ENCODE results near the gene PCDHGB5.
"Not testable (repeated sequence)": the region's sequence is repeated elsewhere in the genome, so short reads cannot be mapped to it uniquely, and the experiment has no call there.

The PCDHGB5 gene

DNA sequence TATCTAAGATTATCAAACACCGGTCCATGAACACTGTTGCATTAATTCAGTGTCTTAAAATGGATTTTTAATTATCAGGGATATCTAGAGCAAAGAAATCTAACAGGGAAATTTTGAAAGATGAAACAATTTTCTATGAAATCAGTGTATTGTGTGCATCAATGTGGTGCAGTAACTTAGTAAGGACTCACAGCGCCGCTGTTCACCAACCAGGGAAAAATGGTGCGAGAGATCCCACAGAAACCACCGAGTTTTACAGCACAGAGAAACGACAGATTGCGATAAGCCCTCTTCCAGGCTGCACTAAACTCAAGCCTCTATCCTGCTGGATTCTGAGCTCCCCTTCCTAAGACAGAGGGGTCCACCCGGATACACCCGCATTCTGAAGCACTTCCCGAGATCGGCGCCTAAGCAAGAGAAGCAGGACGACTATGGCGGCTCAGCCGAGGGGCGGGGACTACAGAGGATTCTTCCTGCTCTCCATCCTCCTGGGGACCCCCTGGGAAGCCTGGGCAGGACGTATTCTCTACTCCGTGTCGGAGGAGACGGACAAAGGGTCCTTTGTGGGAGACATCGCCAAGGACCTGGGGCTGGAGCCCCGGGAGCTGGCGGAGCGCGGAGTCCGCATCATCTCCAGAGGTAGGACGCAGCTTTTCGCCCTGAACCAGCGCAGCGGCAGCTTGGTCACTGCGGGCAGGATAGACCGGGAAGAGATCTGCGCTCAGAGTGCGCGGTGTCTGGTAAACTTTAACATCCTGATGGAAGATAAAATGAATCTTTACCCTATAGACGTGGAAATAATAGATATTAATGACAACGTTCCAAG lies 15.1 kb upstream of the PCDHGB5 start, which contains the start of gene PCDHGA7:
TSS of gene PCDHGA7 (plus strand) at position 274 of the 826 bp plus-strand sequence. CDS start at position 432, 158 bp downstream.
- DNase-seq: no peak

- no peak for DNase-seq
These were observed 14.4 kb upstream of the PCDHGB5 start for GRCh38 chr5:141383345-141383744.

DNA sequence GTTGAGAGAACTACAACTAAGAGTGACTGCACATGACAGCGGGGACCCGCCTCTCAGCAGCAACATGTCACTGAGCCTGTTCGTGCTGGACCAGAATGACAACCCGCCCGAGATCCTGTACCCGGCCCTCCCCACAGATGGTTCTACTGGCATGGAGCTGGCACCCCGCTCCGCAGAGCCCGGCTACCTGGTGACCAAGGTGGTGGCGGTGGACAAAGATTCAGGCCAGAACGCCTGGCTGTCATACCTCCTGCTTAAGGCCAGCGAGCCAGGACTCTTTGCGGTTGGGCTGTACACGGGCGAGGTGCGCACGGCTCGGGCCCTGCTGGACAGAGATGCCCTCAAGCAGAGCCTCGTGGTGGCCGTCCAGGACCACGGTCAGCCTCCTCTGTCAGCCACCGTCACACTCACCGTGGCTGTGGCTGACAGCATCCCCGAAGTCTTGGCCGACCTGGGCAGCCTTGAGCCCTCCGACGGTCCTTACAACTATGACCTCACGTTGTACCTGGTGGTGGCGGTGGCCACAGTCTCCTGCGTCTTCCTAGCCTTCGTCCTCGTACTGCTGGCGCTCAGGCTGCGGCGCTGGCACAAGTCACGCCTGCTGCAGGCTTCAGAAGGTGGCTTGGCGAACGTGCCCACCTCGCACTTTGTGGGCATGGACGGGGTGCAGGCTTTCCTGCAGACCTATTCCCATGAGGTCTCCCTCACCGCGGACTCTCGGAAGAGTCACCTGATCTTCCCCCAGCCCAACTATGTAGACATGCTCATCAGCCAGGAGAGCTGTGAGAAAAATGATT lies 13.1 kb upstream of the PCDHGB5 start:
- no peak for DNase-seq

DNA sequence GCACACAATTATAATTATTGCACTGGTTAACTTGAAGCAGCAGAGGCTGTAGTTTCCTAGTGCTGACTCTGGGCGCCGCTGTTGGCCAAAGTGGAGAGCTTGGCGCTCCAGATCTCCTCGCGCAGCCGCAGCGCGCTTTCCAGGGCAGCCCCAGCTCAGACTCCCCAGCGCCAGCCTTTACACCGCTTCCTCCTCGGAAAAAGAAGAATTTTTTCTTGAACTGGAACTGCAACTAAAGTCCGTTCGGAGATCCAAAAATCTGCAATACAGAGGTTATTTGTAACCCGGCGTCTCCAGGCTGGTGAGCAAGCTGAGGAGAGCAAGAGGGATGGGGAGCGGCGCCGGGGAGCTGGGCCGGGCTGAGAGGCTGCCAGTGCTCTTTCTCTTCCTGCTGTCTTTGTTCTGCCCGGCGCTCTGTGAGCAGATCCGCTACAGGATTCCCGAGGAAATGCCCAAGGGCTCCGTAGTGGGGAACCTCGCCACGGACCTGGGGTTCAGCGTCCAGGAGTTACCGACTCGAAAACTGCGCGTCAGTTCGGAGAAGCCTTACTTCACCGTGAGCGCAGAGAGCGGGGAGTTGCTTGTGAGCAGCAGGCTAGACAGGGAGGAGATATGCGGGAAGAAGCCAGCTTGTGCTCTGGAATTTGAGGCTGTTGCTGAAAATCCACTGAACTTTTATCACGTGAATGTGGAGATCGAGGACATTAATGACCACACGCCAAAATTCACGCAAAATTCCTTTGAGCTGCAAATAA lies 10.0 kb upstream of the PCDHGB5 start, which contains the start of gene PCDHGB4:
TSS of gene PCDHGB4 (plus strand) at position 142 of the 755 bp plus-strand sequence. CDS start at position 329, 187 bp downstream.
- DNase-seq: not testable (repeated sequence)

GRCh38 chr5:141388661-141389060 lies 9.1 kb upstream of the PCDHGB5 start:
- no peak for DNase-seq

GRCh38 chr5:141389153-141390042 lies 8.3 kb upstream of the PCDHGB5 start:
- DNase-seq: no peak

GRCh38 chr5:141392429-141393198 lies 5.1 kb upstream of the PCDHGB5 start, which contains the start of gene PCDHGA8:
Gene PCDHGA8 (plus strand): TSS chr5:141392633. CDS start chr5:141392814, 181 bp downstream.
- DNase-seq: no peak

- DNase-seq: no peak
These were observed 4.5 kb upstream of the PCDHGB5 start for GRCh38 chr5:141393267-141393666.

DNA sequence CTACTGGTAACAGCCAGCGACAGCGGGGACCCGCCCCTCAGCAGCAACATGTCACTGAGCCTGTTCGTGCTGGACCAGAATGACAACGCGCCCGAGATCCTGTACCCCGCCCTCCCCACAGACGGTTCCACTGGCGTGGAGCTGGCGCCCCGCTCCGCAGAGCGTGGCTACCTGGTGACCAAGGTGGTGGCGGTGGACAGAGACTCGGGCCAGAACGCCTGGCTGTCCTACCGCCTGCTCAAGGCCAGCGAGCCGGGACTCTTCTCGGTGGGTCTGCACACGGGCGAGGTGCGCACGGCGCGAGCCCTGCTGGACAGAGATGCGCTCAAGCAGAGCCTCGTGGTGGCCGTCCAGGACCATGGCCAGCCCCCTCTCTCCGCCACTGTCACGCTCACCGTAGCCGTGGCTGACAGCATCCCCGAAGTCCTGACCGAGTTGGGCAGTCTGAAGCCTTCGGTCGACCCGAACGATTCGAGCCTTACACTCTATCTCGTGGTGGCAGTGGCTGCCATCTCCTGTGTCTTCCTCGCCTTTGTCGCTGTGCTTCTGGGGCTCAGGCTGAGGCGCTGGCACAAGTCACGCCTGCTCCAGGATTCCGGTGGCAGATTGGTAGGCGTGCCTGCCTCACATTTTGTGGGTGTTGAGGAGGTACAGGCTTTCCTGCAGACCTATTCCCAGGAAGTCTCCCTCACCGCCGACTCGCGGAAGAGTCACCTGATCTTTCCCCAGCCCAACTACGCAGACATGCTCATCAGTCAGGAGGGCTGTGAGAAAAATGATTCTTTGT lies 3.2 kb upstream of the PCDHGB5 start:
- DNase-seq: not testable (repeated sequence)

DNA sequence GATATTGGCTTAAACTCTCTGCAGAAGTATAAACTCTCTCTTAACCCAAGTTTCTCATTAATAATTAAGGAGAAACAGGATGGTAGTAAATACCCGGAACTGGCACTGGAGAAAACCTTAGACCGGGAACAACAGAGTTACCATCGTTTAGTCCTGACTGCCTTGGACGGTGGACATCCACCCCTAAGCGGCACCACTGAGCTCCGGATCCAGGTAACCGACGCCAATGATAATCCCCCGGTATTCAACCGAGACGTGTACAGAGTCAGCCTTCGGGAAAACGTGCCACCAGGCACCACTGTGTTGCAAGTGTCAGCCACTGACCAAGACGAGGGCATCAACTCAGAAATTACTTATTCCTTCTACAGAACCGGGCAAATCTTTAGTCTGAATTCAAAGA lies 861 bp downstream of the PCDHGB5 start:
- no peak for DNase-seq

DNA sequence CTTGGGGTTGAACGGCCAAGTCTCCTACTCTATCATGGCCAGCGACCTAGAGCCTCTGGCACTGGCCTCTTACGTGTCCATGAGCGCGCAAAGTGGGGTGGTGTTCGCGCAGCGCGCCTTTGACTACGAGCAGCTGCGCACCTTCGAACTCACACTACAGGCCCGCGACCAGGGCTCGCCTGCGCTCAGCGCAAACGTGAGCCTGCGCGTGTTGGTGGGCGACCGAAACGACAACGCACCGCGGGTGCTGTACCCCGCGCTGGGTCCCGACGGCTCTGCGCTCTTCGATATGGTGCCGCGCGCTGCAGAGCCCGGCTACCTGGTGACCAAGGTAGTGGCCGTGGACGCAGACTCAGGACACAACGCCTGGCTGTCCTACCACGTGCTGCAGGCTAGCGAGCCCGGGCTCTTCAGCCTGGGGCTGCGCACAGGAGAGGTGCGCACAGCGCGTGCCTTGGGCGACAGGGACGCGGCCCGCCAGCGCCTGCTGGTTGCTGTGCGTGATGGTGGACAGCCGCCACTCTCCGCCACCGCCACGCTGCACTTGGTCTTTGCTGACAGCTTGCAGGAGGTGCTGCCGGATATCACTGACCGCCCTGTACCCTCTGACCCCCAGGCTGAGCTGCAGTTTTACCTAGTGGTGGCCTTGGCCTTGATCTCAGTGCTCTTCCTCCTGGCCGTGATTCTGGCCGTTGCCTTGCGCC lies 2.0 kb downstream of the PCDHGB5 start:
- DNase-seq: no peak

DNA sequence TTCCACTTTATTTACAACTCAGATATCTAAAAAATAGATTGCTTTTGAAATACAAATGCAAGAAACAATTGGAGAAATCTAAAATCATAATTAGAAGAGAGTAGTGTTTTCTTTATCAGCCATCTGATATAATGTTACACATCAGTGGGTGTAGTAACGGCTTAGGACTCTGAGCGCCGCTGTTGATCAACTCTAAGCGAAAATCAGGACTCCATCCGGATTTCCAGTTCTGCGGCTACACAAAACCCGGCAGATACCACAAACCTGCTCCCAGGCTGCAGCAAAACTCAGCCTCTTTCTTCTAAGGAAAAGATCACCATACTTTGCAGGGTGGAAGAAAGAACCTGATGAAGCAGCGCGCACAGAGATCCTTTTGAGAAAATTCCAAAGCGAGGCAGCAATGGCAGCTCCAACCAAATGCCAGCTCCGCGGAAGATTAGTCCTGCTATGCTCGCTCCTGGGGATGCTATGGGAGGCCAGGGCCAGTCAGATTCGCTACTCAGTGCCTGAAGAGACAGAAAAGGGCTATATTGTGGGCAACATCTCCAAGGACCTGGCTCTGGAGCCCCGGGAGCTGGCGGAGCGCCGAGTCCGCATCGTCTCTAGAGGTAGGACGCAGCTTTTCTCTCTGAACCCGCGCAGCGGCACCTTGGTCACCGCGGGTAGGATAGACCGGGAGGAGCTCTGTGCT lies 5.0 kb downstream of the PCDHGB5 start, which contains the start of gene PCDHGA9:
TSS of gene PCDHGA9 (plus strand) at position 226 of the 691 bp plus-strand sequence. CDS start at position 401, 175 bp downstream.
- no peak for DNase-seq

- DNase-seq: no peak
These were observed 5.6 kb downstream of the PCDHGB5 start for GRCh38 chr5:141403387-141403786.

GRCh38 chr5:141407790-141408505 lies 10.2 kb downstream of the PCDHGB5 start, which contains the start of gene PCDHGB6:
Gene PCDHGB6 (plus strand): TSS chr5:141408021. CDS start chr5:141408203, 182 bp downstream.
- not testable (repeated sequence) for DNase-seq

GRCh38 chr5:141409598-141410306 lies 12.0 kb downstream of the PCDHGB5 start:
- no peak for DNase-seq

DNA sequence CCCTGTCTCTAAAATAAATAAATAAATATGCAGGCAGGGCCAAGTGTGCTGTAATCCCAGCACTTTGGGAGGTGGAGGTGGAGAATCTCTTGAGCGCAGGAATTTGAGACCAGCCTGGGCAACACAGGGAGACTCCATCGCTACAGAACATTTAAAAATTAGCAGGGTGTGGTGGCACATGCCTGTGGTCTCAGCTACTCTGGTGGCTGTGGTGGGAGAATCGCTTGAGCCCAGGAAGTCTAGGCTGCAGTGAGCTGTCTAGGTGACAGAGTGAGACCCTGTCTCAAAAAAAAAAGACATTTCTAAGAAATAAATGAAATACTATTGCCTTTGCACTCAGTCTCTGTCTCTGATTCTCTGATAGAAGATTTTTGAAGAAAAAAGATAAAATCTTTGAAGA lies 13.8 kb downstream of the PCDHGB5 start:
- DNase-seq: no peak

Measured in T-helper 9 cell (primary cell).